GM12873 (cell line): ENCODE results near the gene TMEM187.

Source experiments
- TF ChIP-seq, protein P1 (sequence below): IDR thresholded peaks from 2 replicates; pipeline ENCODE4 v1.5.1; 2012; ENCODE audit warnings: low read depth, mild to moderate bottlenecking, moderate library complexity, low read length, control low read depth; ENCODE audit not compliant: insufficient read depth; ENCODE audit errors: missing control alignments

TMEM187 gene

DNA sequence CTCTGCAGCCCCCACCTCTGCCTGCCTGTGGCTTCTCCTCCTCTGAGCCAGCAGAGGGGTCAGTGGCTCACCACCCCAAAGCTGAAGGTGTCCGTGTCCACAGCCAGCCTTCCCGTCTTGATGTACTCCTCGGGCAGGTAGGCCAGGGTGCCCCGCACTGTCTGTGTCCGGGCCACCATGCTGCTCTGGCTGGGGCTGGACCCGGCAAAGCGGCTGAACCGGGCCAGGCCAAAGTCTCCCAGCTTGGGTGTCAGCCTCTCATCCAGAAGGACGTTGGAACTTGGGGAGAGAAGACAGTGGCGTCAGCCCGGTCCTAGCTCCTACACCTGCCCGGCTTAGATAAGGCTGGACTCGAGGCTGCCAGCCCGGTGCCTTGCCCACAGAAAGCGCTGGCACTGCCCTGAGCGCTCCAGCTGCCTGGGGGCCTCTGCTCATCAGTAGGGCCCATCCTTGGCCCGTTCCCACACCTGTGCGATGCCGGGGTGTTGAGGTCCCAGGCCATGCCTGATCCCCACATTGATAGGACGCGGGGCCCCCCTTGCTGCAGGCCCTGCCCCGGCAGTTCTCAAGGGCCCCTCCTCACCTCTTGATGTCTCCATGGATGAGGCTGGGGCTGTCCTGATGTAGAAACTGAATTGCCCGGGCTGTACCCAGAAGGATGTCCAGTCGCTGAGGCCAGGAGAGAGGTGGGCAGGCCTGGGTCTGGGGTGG, 44.0 kb downstream of the TMEM187 start:
- TF ChIP-seq, protein P1, sequence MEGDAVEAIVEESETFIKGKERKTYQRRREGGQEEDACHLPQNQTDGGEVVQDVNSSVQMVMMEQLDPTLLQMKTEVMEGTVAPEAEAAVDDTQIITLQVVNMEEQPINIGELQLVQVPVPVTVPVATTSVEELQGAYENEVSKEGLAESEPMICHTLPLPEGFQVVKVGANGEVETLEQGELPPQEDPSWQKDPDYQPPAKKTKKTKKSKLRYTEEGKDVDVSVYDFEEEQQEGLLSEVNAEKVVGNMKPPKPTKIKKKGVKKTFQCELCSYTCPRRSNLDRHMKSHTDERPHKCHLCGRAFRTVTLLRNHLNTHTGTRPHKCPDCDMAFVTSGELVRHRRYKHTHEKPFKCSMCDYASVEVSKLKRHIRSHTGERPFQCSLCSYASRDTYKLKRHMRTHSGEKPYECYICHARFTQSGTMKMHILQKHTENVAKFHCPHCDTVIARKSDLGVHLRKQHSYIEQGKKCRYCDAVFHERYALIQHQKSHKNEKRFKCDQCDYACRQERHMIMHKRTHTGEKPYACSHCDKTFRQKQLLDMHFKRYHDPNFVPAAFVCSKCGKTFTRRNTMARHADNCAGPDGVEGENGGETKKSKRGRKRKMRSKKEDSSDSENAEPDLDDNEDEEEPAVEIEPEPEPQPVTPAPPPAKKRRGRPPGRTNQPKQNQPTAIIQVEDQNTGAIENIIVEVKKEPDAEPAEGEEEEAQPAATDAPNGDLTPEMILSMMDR, result no peak

DNA sequence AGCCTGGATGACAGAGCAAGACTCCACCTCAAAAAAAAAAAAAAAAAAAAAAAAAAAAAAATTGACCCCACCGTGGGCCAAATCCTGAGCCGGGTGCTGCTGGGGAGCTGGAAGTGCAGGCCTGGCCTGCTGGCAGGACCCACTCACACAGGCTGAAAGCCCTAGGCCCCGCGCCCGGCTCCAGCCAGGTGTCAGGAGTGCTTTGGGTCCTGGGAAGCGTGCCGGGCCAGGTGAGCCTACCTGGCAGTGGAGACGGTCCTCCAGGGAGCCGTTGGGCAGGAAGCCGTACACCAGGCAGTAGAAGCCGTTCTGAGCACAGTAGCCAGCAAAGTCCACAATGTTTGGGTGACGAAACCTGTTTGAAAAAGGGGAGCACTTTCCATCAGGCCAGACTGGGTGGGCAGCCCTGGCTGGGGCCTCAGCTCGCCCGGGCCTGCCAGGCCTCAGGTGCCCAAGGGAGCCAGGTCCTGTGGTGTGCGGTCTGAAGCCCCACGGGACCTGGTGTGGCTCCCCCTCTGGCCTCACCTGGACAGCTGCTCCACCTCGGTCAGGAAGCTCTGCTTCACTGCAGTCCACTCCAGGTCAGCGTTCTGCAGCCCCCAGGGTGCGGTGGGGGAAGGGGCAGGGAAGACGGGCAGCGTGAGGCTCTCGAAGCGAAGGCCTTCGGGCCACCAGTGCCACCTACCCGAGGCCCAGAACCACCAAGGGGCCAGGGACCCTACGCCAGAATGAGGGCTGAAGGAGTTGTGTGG, 45.4 kb downstream of the TMEM187 start:
- TF ChIP-seq, protein P1, result no peak

DNA sequence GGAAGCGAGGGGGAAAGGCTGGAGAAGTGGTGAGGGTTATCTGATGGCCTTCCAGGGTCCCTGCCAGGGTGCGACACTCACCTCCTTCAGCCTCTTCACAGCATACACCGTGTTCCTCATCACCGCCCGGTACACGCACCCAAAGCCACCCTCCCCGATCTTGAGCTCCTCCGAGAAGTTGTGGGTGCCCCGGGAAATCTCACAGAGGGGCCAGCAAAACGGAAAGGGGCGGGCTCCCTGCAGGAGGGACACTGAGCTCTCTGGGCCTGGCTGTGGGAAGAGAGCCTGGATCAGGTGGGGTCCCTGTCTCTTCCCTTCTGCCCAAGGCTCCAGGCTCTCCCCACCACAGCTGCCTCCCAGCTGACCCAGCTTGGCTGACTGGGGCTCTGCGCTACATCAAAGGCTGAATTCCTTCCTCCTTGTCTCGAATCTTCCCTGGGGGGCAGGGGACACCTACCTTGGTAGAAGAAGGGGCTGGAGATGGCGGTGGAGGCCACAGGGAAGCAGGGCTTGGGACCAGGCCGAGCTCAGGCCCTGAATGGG, 46.0 kb downstream of the TMEM187 start:
- TF ChIP-seq, protein P1, result no peak

DNA sequence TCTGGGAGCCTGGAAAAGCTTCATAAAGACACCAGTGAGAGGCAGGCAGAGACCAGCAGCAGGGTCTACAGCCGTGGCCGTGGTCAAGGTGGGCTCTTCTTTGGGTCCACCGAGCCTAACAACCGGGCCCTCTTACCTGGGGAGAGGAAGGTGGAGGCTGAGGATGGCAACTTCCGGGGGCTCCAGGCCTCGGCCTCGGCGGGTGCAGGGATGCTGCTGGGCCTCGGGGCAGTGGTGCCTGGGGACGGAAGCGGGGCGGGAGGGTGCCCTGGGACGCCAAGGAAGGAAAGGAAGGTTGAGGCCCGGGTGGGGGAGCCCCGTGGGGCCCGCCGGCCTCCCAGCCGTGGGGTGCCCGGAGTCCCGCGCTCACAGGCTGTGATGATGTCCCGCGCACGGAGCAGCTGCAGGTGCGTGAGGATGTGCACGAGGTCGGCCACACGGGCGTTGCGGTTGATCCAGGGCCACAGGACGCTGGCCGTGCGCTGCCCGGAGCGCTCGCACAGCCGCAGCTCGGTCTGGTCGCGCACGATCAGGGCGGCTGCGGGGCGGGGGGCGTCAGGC, 46.6 kb downstream of the TMEM187 start:
- TF ChIP-seq, protein P1, result no peak

DNA sequence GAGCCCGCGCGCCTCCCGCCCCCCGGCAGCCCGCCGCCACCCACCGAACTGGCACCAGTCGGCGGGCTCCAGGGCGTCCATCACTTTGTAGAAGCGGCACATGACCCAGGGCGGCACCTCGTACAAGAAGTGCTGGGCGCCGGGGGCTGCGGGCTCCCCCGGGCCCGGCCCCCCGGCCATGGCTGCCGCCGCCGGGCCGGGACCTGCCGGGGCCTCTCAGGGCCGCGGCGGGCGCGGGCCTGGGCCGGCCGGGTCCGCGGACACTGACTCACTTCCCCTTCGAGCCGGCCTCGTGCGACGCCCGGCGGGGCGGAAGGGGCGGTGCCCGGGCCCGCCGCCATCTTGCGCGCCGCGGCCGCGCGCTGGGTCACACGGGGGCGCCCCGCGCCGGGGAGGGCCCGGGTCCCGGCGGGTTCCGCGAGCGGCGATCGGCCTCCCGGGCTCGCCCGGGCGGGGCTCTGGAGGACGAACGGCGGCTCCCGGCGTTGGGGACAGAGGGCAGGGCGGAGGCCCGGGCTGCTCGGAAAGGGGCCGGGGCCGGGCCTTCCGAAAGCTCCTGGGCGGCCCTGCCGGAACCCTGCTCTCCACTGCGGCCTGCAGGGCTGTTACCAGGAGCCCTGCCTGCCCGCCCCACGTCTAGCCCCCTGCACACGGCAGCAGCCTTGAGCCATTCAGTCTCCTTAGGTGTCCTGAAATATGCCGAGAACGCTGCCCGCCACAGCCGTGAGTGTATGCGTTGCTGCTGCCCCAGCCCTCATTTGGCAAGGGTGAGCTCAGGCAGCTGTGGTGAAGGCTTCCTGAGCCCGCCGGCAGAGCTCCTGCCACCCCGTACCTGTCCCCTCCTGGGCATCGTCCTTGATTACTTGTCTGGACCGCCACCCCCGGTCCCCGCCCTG, 47.3 kb downstream of the TMEM187 start, which contains the start of gene IRAK1:
TSS of gene IRAK1 (minus strand) at position 270 of the 896 bp plus-strand sequence. CDS start at position 180, 90 bp downstream.
- TF ChIP-seq, protein P1, result no peak

DNA sequence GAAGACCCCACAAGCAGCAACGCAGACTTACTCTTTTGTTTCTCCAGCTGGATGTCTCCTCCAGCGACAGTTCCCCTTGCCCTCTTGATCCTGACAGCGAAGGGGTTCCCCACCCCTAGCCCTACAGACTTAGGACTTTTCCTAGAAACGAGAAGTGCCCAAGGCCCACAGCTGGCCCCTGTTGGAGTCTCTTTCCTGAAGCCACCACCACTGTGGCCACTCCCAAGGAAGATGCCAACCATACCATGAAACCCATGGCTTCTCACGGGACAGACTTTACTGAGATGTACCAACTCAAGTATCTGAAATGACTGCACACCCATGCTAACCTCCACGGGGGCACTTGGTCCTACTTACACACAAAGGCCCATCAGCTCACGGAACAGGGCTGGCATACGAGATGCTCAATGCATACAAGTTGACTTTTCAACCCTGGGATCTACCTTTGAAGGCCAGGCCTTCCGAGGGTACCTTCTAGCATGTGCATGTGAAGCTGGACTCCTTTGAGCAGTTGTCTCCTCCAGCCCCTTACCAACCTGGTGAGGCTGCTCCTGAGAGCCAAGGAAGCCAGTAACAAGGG, 48.1 kb downstream of the TMEM187 start:
- TF ChIP-seq, protein P1, result no peak
